Measurements from ENCODE around the gene ZNF14.

The ZNF14 gene

DNA sequence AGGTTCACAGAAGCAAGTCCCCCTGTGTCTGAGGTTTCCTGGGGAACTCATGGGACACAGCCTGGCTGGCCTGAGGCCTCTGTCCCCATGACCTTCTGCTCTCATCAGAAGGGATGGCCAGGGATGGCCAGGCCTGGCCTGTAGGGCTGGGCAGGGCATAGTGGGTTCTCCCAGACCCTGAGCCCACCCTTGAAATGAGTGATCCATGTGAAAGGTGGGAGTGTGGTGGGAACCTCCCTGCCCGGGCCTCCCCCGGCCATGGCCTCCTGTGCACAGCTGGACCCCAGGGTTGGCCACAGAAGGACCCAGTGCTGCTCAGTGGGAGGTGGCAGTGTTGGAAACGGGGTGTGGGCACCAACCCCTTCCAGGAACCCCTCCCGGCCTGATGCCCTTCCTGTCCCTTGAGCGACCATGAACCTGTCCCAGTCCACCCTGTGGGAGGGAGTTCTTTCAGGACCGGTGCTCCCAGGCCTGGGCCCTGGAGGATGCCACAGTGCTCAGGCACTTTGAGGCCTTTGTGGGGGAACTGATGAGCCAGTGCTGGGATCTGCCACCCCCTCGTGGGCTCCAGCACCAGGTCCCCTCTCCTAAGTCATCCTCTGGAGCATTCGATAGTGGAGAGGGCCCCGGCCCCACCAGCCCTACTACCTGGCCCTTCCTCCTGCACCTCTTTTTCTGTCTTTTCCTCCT is 15.5 kb upstream of the ZNF14 start:
- Histone ChIP-seq H2BK15ac (ENCODE audit: low read depth, poor library complexity, severe bottlenecking) (no peak overlapping the region), H3K36me3 (ENCODE audit: control insufficient read depth in 1 of 2, insufficient read depth in 2 of 2, low read depth in 1 of 2, low read length in 2 of 2) (no peaks in the 10 kb centered on the region), H3K4me3 (ENCODE audit: insufficient read depth in 1 of 2, low read depth in 1 of 2, low read length in 2 of 2) (no peak overlapping the region), H3K14ac (ENCODE audit: low read length in 2 of 2) (no peak overlapping the region), H3K4me2 (ENCODE audit: low read length, poor library complexity, severe bottlenecking) (no peak overlapping the region), H3K4me1 (ENCODE audit: control insufficient read depth, insufficient read depth, low read depth, low read length) (peaks cover 2% of the 10 kb centered on the region), H3K27me3 (ENCODE audit: control insufficient read depth in 1 of 2, insufficient read depth in 1 of 2, low read length in 2 of 2) (no peaks in the 10 kb centered on the region), H3K27ac (ENCODE audit: low read length, poor library complexity, severe bottlenecking) (no peak overlapping the region), H2AFZ (ENCODE audit: low read depth, low read length) (no peak overlapping the region), H2BK120ac (ENCODE audit: low read depth, low read length) (no peak overlapping the region), H2AK5ac (ENCODE audit: low read length, severe bottlenecking) (no peak overlapping the region), H3K9me3 (ENCODE audit: control insufficient read depth, low read length) (peaks cover 13% of the 10 kb centered on the region), H3K18ac (ENCODE audit: low read depth in 1 of 2, low read length in 2 of 2) (no peak overlapping the region), H3K9ac (ENCODE audit: low read length) (no peak overlapping the region), H2BK5ac (ENCODE audit: low read depth, low read length, poor library complexity, severe bottlenecking) (no peak overlapping the region), H2BK12ac (ENCODE audit: low read length in 2 of 2) (no peak overlapping the region), H3K23ac (ENCODE audit: low read length in 2 of 2) (no peak overlapping the region), H3K4ac (ENCODE audit: low read depth in 1 of 2, low read length in 2 of 2) (no peak overlapping the region), H3K79me1 (replicated peaks; ENCODE audit: low read length, poor library complexity, severe bottlenecking) (no peaks in the 10 kb centered on the region), H4K91ac (ENCODE audit: low read length) (no peak overlapping the region), H4K8ac (ENCODE audit: low read length) (no peak overlapping the region)
- no peak for DNase-seq
- 80% methylated on average over 9 of the region's 9 CpGs for WGBS

DNA sequence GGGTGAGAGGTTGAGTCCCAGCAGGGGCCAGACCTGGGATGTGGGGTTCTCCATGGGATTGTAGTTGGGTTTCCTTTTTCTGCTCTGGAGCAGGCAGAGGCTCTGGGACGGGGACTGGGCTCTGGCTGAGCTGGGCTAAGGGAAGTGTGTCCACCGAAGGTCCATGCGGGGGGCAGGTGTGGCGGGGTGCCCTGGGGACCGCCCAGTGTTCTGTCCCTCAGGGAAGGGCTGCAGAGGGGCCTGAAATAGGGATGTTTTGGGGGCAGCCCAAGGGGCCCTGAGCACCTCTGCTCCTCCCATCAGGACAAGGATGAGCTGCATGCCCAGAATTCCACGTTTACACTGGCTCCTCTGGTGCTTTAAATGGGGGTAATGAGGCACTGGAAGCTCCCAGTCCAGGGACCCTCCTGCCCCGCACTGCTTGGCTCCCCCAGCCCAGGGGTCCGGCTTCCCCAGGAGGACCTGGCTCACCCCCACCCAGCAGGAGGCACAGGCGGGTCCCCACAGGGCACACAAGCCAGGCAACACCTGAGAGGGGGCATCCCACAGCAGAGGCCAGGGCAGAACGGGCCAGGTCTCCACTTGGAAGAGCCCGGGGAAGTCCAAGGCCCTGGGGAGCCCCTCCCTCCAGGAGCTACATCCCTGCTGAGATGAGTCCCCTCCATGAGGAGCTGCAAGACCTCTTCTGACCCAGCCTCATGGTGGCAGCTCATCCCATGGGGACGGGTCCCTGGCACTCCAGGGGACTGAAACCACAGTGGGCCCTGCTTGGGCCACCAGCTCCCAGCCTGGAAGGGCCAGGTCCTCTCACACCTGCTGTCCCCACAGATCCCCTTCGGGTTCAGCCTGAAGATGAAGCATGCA is 14.7 kb upstream of the ZNF14 start:
- peaks cover 2% of the 10 kb centered on the region for H3K4me1 ChIP-seq (ENCODE audit: control insufficient read depth, insufficient read depth, low read depth, low read length)
- DNase-seq, result no peak
- H3K36me3 ChIP-seq (ENCODE audit: control insufficient read depth in 1 of 2, insufficient read depth in 2 of 2, low read depth in 1 of 2, low read length in 2 of 2), result no peaks in the 10 kb centered on the region
- H2AFZ ChIP-seq (ENCODE audit: low read depth, low read length), result no peak overlapping the region
- H3K27me3 ChIP-seq (ENCODE audit: control insufficient read depth in 1 of 2, insufficient read depth in 1 of 2, low read length in 2 of 2), result no peaks in the 10 kb centered on the region
- no peak overlapping the region for H3K27ac ChIP-seq (ENCODE audit: low read length, poor library complexity, severe bottlenecking)
- peaks cover 13% of the 10 kb centered on the region for H3K9me3 ChIP-seq (ENCODE audit: control insufficient read depth, low read length)
- no peak overlapping the region for H3K4me2 ChIP-seq (ENCODE audit: low read length, poor library complexity, severe bottlenecking)
- H3K14ac ChIP-seq (ENCODE audit: low read length in 2 of 2), result no peak overlapping the region
- no peak overlapping the region for H3K9ac ChIP-seq (ENCODE audit: low read length)
- H3K23ac ChIP-seq (ENCODE audit: low read length in 2 of 2), result no peak overlapping the region
- no peak overlapping the region for H3K4me3 ChIP-seq (ENCODE audit: insufficient read depth in 1 of 2, low read depth in 1 of 2, low read length in 2 of 2)
- WGBS, result 78% methylated on average over 13 of the region's 13 CpGs
- H2BK15ac ChIP-seq (ENCODE audit: low read depth, poor library complexity, severe bottlenecking), result no peak overlapping the region
- H3K79me1 ChIP-seq (replicated peaks; ENCODE audit: low read length, poor library complexity, severe bottlenecking), result no peaks in the 10 kb centered on the region
- no peak overlapping the region for H2BK120ac ChIP-seq (ENCODE audit: low read depth, low read length)
- no peak overlapping the region for H3K4ac ChIP-seq (ENCODE audit: low read depth in 1 of 2, low read length in 2 of 2)
- H2AK5ac ChIP-seq (ENCODE audit: low read length, severe bottlenecking), result no peak overlapping the region
- no peak overlapping the region for H4K8ac ChIP-seq (ENCODE audit: low read length)
- no peak overlapping the region for H4K91ac ChIP-seq (ENCODE audit: low read length)
- no peak overlapping the region for H2BK12ac ChIP-seq (ENCODE audit: low read length in 2 of 2)
- no peak overlapping the region for H2BK5ac ChIP-seq (ENCODE audit: low read depth, low read length, poor library complexity, severe bottlenecking)
- no peak overlapping the region for H3K18ac ChIP-seq (ENCODE audit: low read depth in 1 of 2, low read length in 2 of 2)

DNA sequence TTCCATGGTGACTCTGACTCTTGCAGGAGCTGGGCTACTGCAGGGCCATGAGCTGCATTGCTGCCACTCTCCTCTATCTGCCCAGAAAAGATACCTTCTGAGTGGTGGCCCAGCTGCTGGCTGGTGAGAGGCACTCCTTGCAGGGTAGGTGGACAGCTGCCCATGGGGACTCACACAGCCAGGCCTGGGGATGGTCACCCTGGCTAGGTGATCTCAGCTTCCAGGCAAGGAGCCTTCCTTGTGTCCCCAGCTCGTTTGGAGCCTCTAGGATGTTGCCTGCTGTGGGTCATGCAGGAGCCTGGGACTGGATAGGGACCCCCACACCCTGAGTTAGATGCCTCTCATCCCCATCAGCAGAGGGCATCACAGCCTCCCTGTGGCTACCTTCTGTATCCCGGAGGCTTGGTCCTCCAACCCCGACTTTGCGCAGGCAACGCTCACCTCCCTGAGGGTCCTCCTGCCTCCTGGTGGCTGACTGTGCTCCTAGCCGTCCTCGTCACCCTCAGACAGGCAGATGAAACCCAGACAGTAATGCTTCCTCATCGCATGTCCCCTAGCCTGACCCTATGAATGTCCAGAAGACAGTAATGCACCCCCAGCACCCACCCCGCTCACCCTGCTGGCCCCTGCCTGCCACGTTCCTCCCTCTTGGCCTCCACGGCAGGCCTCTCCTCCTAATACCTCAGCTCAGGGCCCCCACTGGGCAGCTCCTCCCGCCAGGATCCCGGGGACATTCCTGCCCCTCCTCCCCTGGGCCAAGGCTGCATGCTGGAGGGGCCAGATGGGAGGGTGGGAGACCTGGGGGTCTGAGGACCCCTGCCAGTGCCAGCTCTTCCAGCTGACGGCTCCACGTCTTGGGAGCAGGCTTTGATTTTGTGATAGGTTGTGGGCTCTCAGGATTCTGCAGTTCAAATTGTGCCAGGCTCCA is 13.6 kb upstream of the ZNF14 start:
- H2BK120ac ChIP-seq (ENCODE audit: low read depth, low read length), result no peak overlapping the region
- no peak overlapping the region for H3K4me2 ChIP-seq (ENCODE audit: low read length, poor library complexity, severe bottlenecking)
- H2AK5ac ChIP-seq (ENCODE audit: low read length, severe bottlenecking), result no peak overlapping the region
- no peak overlapping the region for H3K4me3 ChIP-seq (ENCODE audit: insufficient read depth in 1 of 2, low read depth in 1 of 2, low read length in 2 of 2)
- H2BK15ac ChIP-seq (ENCODE audit: low read depth, poor library complexity, severe bottlenecking), result no peak overlapping the region
- H2AFZ ChIP-seq (ENCODE audit: low read depth, low read length), result no peak overlapping the region
- no peak overlapping the region for H4K8ac ChIP-seq (ENCODE audit: low read length)
- peaks cover 9% of the 10 kb centered on the region for H3K9me3 ChIP-seq (ENCODE audit: control insufficient read depth, low read length)
- no peak overlapping the region for H3K9ac ChIP-seq (ENCODE audit: low read length)
- no peak overlapping the region for H3K27ac ChIP-seq (ENCODE audit: low read length, poor library complexity, severe bottlenecking)
- no peak overlapping the region for H3K14ac ChIP-seq (ENCODE audit: low read length in 2 of 2)
- H3K18ac ChIP-seq (ENCODE audit: low read depth in 1 of 2, low read length in 2 of 2), result no peak overlapping the region
- no peaks in the 10 kb centered on the region for H3K27me3 ChIP-seq (ENCODE audit: control insufficient read depth in 1 of 2, insufficient read depth in 1 of 2, low read length in 2 of 2)
- H3K23ac ChIP-seq (ENCODE audit: low read length in 2 of 2), result no peak overlapping the region
- no peak overlapping the region for H2BK5ac ChIP-seq (ENCODE audit: low read depth, low read length, poor library complexity, severe bottlenecking)
- H3K4ac ChIP-seq (ENCODE audit: low read depth in 1 of 2, low read length in 2 of 2), result no peak overlapping the region
- peaks cover 2% of the 10 kb centered on the region for H3K4me1 ChIP-seq (ENCODE audit: control insufficient read depth, insufficient read depth, low read depth, low read length)
- H4K91ac ChIP-seq (ENCODE audit: low read length), result no peak overlapping the region
- no peaks in the 10 kb centered on the region for H3K36me3 ChIP-seq (ENCODE audit: control insufficient read depth in 1 of 2, insufficient read depth in 2 of 2, low read depth in 1 of 2, low read length in 2 of 2)
- no peak overlapping the region for H2BK12ac ChIP-seq (ENCODE audit: low read length in 2 of 2)
- H3K79me1 ChIP-seq (replicated peaks; ENCODE audit: low read length, poor library complexity, severe bottlenecking), result no peaks in the 10 kb centered on the region
- WGBS, result 62% methylated on average over 13 of the region's 15 CpGs
- no peak for DNase-seq
